HG02852 (cell line): ENCODE data around the gene CRELD2.
"Not testable (repeated sequence)": the region's sequence is repeated elsewhere in the genome, so short reads cannot be mapped to it uniquely, and the experiment has no call there.

Experiments used
- ATAC-seq: cut with Tn5 transposase; IDR thresholded peaks from one replicate; pipeline ENCODE4 v1.9.1; 2021; ENCODE audit warnings: mild to moderate bottlenecking, moderate library complexity; ENCODE audit not compliant: unreplicated experiment

CRELD2 gene

GRCh38 chr22:49943405-49943765, 25.0 kb downstream of the CRELD2 start:
- no peak for ATAC-seq

GRCh38 chr22:49943771-49944398, 25.5 kb downstream of the CRELD2 start:
- ATAC-seq = no peak

GRCh38 chr22:49944399-49944891, 26.0 kb downstream of the CRELD2 start:
- no peak for ATAC-seq

GRCh38 chr22:49945042-49945794, 26.8 kb downstream of the CRELD2 start:
- ATAC-seq = not testable (repeated sequence)

- ATAC-seq = no peak
These were observed 28.3 kb downstream of the CRELD2 start for GRCh38 chr22:49946612-49947295.

GRCh38 chr22:49947296-49947622, 28.8 kb downstream of the CRELD2 start:
- ATAC-seq = no peak

GRCh38 chr22:49948116-49948957, 29.9 kb downstream of the CRELD2 start:
- ATAC-seq = no peak

- ATAC-seq = no peak
These were observed 30.8 kb downstream of the CRELD2 start for GRCh38 chr22:49948958-49949913.

- ATAC-seq = no peak
These were observed 31.5 kb downstream of the CRELD2 start for GRCh38 chr22:49949914-49950292.

GRCh38 chr22:49950396-49950994, 32.1 kb downstream of the CRELD2 start:
- ATAC-seq = no peak

- ATAC-seq = no peak
These were observed 32.7 kb downstream of the CRELD2 start for GRCh38 chr22:49951000-49951677.

GRCh38 chr22:49951678-49951985, 33.2 kb downstream of the CRELD2 start:
- ATAC-seq = no peak

GRCh38 chr22:49951986-49952896, 33.8 kb downstream of the CRELD2 start:
- ATAC-seq = no peak

- ATAC-seq = no peak
These were observed 34.7 kb downstream of the CRELD2 start for GRCh38 chr22:49953027-49953679.

- no peak for ATAC-seq
These were observed 35.4 kb downstream of the CRELD2 start for GRCh38 chr22:49953680-49954344.

GRCh38 chr22:49954354-49954753, 35.9 kb downstream of the CRELD2 start:
- ATAC-seq = no peak

GRCh38 chr22:49954991-49955580, 36.7 kb downstream of the CRELD2 start:
- no peak for ATAC-seq
